ENCODE measurements around the gene ARHGEF28.

- TF ChIP-seq, protein P1, sequence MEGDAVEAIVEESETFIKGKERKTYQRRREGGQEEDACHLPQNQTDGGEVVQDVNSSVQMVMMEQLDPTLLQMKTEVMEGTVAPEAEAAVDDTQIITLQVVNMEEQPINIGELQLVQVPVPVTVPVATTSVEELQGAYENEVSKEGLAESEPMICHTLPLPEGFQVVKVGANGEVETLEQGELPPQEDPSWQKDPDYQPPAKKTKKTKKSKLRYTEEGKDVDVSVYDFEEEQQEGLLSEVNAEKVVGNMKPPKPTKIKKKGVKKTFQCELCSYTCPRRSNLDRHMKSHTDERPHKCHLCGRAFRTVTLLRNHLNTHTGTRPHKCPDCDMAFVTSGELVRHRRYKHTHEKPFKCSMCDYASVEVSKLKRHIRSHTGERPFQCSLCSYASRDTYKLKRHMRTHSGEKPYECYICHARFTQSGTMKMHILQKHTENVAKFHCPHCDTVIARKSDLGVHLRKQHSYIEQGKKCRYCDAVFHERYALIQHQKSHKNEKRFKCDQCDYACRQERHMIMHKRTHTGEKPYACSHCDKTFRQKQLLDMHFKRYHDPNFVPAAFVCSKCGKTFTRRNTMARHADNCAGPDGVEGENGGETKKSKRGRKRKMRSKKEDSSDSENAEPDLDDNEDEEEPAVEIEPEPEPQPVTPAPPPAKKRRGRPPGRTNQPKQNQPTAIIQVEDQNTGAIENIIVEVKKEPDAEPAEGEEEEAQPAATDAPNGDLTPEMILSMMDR (IDR thresholded peaks at IDR 0.05; ENCODE audit: borderline replicate concordance, extremely low read depth, low read length, poor library complexity, severe bottlenecking), result no peak
- no peak for TF ChIP-seq EZH2 (IDR thresholded peaks at IDR 0.05; ENCODE audit: borderline replicate concordance, low read depth, low read length, severe bottlenecking)
Measured at GRCh38 chr5:73749485-73750270, 123.7 kb downstream of the ARHGEF28 start.

All from DND-41 (cell line).